ENCODE results near the gene ERBB4. TPM values are rescaled to one million over a fixed set of nuclear protein-coding genes. Genes with fewer than 3 reads are reported as not detected.

Gene ERBB4
- total and polyA plus RNA-seq, 2 of the 8 experiments (the other 6 are each of a cell fraction or from before 2014, with no cell fraction given), result 0.34 to 1.3 TPM

GRCh38 chr2:211423018-211423417 lies 1115.6 kb downstream of the ERBB4 start:
- H3K23me2 ChIP-seq (ENCODE audit: low read depth, low read length), result no peaks in the 10 kb centered on the region
- H3K18ac ChIP-seq (ENCODE audit: extremely low read depth, low read length), result no peak overlapping the region
- H3K4me3 ChIP-seq (ENCODE audit: extremely low read depth in 1 of 4, insufficient read depth in 2 of 4, low read depth in 3 of 4, low read length in 4 of 4), result no peak overlapping the region
- H3K27me3 ChIP-seq (replicated peaks in 1 of 4; ENCODE audit: control insufficient read depth in 3 of 4, extremely low read depth in 1 of 4, insufficient read depth in 3 of 4, low read length in 3 of 4), result no peaks in the 10 kb centered on the region
- no peaks in the 10 kb centered on the region for H4K20me1 ChIP-seq (replicated peaks in 1 of 2; ENCODE audit: control insufficient read depth in 1 of 2, insufficient read depth in 2 of 2, low read length in 2 of 2)
- H3K9ac ChIP-seq (replicated peaks in 1 of 4; ENCODE audit: extremely low read depth in 1 of 4, low read depth in 3 of 4, low read length in 3 of 4), result no peak overlapping the region
- H3K56ac ChIP-seq (replicated peaks; ENCODE audit: insufficient read length, low read depth, low read length), result no peak overlapping the region
- H2AK5ac ChIP-seq (ENCODE audit: low read depth, low read length), result no peak overlapping the region
- H3K27ac ChIP-seq (ENCODE audit: low read depth, low read length), result no peak overlapping the region
- no peak overlapping the region for H3K14ac ChIP-seq (ENCODE audit: insufficient read length)
- H3K79me1 ChIP-seq (ENCODE audit: low read depth, low read length), result no peaks in the 10 kb centered on the region
- H2BK15ac ChIP-seq (ENCODE audit: low read length), result no peak overlapping the region
- no peak for FAIRE-seq
- H2AFZ ChIP-seq (ENCODE audit: low read length), result no peak overlapping the region
- no peaks in the 10 kb centered on the region for H3K79me2 ChIP-seq (ENCODE audit: control insufficient read depth in 1 of 2, insufficient read depth in 2 of 2, low read length in 2 of 2)
- H2BK120ac ChIP-seq (replicated peaks; ENCODE audit: low read depth, low read length), result no peak overlapping the region
- H3K4me2 ChIP-seq (ENCODE audit: insufficient read depth in 1 of 2, low read depth in 2 of 2, low read length in 2 of 2), result no peak overlapping the region
- H4K8ac ChIP-seq (ENCODE audit: extremely low read depth, insufficient read depth, low read length), result no peak overlapping the region
- no peak overlapping the region for H3K23ac ChIP-seq (ENCODE audit: insufficient read length)
- DNase-seq (ENCODE audit: low read depth in 1 of 2, low spot score in 2 of 2), result no peak
- no peak overlapping the region for H2BK5ac ChIP-seq (ENCODE audit: low read depth, low read length)
- ChIA-PET POLR2A (ENCODE audit: partially characterized antibody) (no interaction called here), CTCF (ENCODE audit: partially characterized antibody) (interaction anchor here (1.2 kb wide), 1 partner anchor 18 kb away, joined by 3 read pairs; no protein-coding TSS in a partner anchor)
- H3K36me3 ChIP-seq (ENCODE audit: control insufficient read depth in 2 of 4, insufficient read depth in 4 of 4, low read length in 3 of 4), result no peaks in the 10 kb centered on the region
- no peak overlapping the region for H2BK20ac ChIP-seq (ENCODE audit: low read length)
- H2BK12ac ChIP-seq (ENCODE audit: low read depth, low read length), result no peak overlapping the region
- WGBS, 2 experiments (ENCODE audit: extremely low coverage in 1 of 2, insufficient coverage in 1 of 2, insufficient read length in 1 of 2, insufficient replicate concordance in 2 of 2, low coverage in 1 of 2, low lambda C conversion rate in 2 of 2, missing lambda C conversion rate in 1 of 2), result 85% methylated on average over 2 of the region's 2 CpGs; no CpG with 5 or more reads in 1 of the 2 experiments
- no peak overlapping the region for H3K4ac ChIP-seq (replicated peaks; ENCODE audit: insufficient read length, low read depth, low read length)
- no peaks in the 10 kb centered on the region for H3K9me3 ChIP-seq (ENCODE audit: insufficient read depth in 2 of 2, low read depth in 1 of 2, low read length in 1 of 2)
- no peak overlapping the region for H4K91ac ChIP-seq (replicated peaks; ENCODE audit: insufficient read length, low read length)
- no peak overlapping the region for H4K5ac ChIP-seq (ENCODE audit: insufficient read length, low read depth, low read length)
- no peaks in the 10 kb centered on the region for H3K4me1 ChIP-seq (replicated peaks in 1 of 4; ENCODE audit: control insufficient read depth in 3 of 4, insufficient read depth in 4 of 4, low read length in 3 of 4)
- TF ChIP-seq SIRT6 (IDR thresholded peaks at IDR 0.05; ENCODE audit: low read length) (no peak), RAD21 (IDR thresholded peaks at IDR 0.05 in 1 of 2, conservative IDR thresholded peaks at IDR 0.05 in 1 of 2; ENCODE audit: low read depth in 2 of 2, low read length in 2 of 2) (no peak), HDAC2 (IDR thresholded peaks at IDR 0.05; ENCODE audit: borderline replicate concordance in 1 of 2, low read depth in 2 of 2, low read length in 2 of 2) (no peak), CBX8 (IDR thresholded peaks at IDR 0.05; ENCODE audit: borderline replicate concordance, low read depth, low read length) (no peak), POLR2A (IDR thresholded peaks at IDR 0.05; ENCODE audit: control extremely low read depth in 1 of 2, low read depth in 2 of 2, low read length in 2 of 2) (no peak), PHF8 (conservative IDR thresholded peaks at IDR 0.05; ENCODE audit: low read depth, low read length) (no peak), SAP30 (IDR thresholded peaks at IDR 0.05; ENCODE audit: insufficient read depth, insufficient replicate concordance, low read length) (no peak), EGR1 (IDR thresholded peaks at IDR 0.05; ENCODE audit: borderline replicate concordance, low read depth, low read length) (no peak), FOSL1 (IDR thresholded peaks at IDR 0.05; ENCODE audit: insufficient read depth, low read depth, low read length) (no peak), KDM4A (IDR thresholded peaks at IDR 0.05; ENCODE audit: low read depth, low read length, severe bottlenecking) (no peak)
- TF ChIP-seq, protein P1, sequence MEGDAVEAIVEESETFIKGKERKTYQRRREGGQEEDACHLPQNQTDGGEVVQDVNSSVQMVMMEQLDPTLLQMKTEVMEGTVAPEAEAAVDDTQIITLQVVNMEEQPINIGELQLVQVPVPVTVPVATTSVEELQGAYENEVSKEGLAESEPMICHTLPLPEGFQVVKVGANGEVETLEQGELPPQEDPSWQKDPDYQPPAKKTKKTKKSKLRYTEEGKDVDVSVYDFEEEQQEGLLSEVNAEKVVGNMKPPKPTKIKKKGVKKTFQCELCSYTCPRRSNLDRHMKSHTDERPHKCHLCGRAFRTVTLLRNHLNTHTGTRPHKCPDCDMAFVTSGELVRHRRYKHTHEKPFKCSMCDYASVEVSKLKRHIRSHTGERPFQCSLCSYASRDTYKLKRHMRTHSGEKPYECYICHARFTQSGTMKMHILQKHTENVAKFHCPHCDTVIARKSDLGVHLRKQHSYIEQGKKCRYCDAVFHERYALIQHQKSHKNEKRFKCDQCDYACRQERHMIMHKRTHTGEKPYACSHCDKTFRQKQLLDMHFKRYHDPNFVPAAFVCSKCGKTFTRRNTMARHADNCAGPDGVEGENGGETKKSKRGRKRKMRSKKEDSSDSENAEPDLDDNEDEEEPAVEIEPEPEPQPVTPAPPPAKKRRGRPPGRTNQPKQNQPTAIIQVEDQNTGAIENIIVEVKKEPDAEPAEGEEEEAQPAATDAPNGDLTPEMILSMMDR (IDR thresholded peaks at IDR 0.05; ENCODE audit: control extremely low read depth in 1 of 3, insufficient read depth in 1 of 3, low read depth in 1 of 3, low read length in 3 of 3), result no peak
